ENCODE data around the gene MYOM3.

MYOM3 gene

GRCh38 chr1:24095140-24095859 is 16.6 kb downstream of the MYOM3 start:
- no peak for DNase-seq

- DNase-seq, result no peak
These were observed 17.4 kb downstream of the MYOM3 start for GRCh38 chr1:24094554-24094953.

- no peak for DNase-seq
These were observed 18.2 kb downstream of the MYOM3 start for GRCh38 chr1:24093732-24094131.

GRCh38 chr1:24092979-24093378 is 19.0 kb downstream of the MYOM3 start:
- no peak for DNase-seq

- no peak for DNase-seq
These were observed 19.9 kb downstream of the MYOM3 start for GRCh38 chr1:24091971-24092482.

GRCh38 chr1:24090736-24091135 is 21.2 kb downstream of the MYOM3 start:
- no peak for DNase-seq

GRCh38 chr1:24089743-24090555 is 22.0 kb downstream of the MYOM3 start:
- no peak for DNase-seq

GRCh38 chr1:24089027-24089742 is 22.8 kb downstream of the MYOM3 start:
- no peak for DNase-seq

- DNase-seq, result no peak
These were observed 25.5 kb downstream of the MYOM3 start for GRCh38 chr1:24086466-24086865.

- no peak for DNase-seq
These were observed 26.4 kb downstream of the MYOM3 start for GRCh38 chr1:24085546-24085945.

GRCh38 chr1:24085007-24085406 is 26.9 kb downstream of the MYOM3 start:
- no peak for DNase-seq

GRCh38 chr1:24084050-24084449 is 27.9 kb downstream of the MYOM3 start:
- DNase-seq, result no peak

- no peak for DNase-seq
These were observed 29.6 kb downstream of the MYOM3 start for GRCh38 chr1:24082372-24082771.

GRCh38 chr1:24081190-24081589 is 30.7 kb downstream of the MYOM3 start:
- DNase-seq, result no peak

GRCh38 chr1:24080131-24080530 is 31.8 kb downstream of the MYOM3 start:
- DNase-seq, result no peak

- no peak for DNase-seq
These were observed 34.5 kb downstream of the MYOM3 start for GRCh38 chr1:24077278-24077978.

GRCh38 chr1:24075946-24076345 is 36.0 kb downstream of the MYOM3 start:
- no peak for DNase-seq

- no peak for DNase-seq
These were observed 36.4 kb downstream of the MYOM3 start for GRCh38 chr1:24075590-24075854.

- DNase-seq, result no peak
These were observed 36.9 kb downstream of the MYOM3 start for GRCh38 chr1:24074817-24075589.

GRCh38 chr1:24074196-24074595 is 37.7 kb downstream of the MYOM3 start:
- DNase-seq, result no peak

GRCh38 chr1:24071941-24072340 is 40.0 kb downstream of the MYOM3 start:
- no peak for DNase-seq

- peak; percentile 73 for DNase-seq
These were observed 41.0 kb downstream of the MYOM3 start for GRCh38 chr1:24070821-24071393.
